HG03039 (cell line): ENCODE data around the gene OR1I1.
"Not testable (repeated sequence)": the region's sequence is repeated elsewhere in the genome, so short reads cannot be mapped to it uniquely, and the experiment has no call there.

Source experiments
- ATAC-seq: cut with Tn5 transposase; IDR thresholded peaks from one replicate; pipeline ENCODE4 v1.9.1; 2021; ENCODE audit warnings: mild to moderate bottlenecking, moderate library complexity; ENCODE audit not compliant: unreplicated experiment

OR1I1 gene

GRCh38 chr19:15081911-15082310, at the start of gene OR1I1:
Gene OR1I1 (plus strand): TSS chr19:15082211. CDS start chr19:15087066, 4,855 bp downstream.
- ATAC-seq = no peak

- no peak for ATAC-seq
Observed at GRCh38 chr19:15035795-15036311, 46.2 kb upstream of the OR1I1 start.

- no peak for ATAC-seq
Observed at GRCh38 chr19:15037586-15037985, 44.4 kb upstream of the OR1I1 start.

- ATAC-seq = no peak
Observed at GRCh38 chr19:15038294-15038693, 43.7 kb upstream of the OR1I1 start.

- ATAC-seq = no peak
Observed at GRCh38 chr19:15042003-15042402, 40.0 kb upstream of the OR1I1 start.

GRCh38 chr19:15042826-15043225, 39.2 kb upstream of the OR1I1 start:
- ATAC-seq = no peak

- no peak for ATAC-seq
Observed at GRCh38 chr19:15045506-15045905, 36.5 kb upstream of the OR1I1 start.

- no peak for ATAC-seq
Observed at GRCh38 chr19:15047680-15048079, 34.3 kb upstream of the OR1I1 start.

GRCh38 chr19:15048128-15048527, 33.9 kb upstream of the OR1I1 start:
- no peak for ATAC-seq

- no peak for ATAC-seq
Observed at GRCh38 chr19:15048885-15049541, 33.0 kb upstream of the OR1I1 start, which contains the start of gene CASP14. Gene CASP14 (plus strand): TSS chr19:15049480. CDS start chr19:15052252, 2,772 bp downstream.

- ATAC-seq = no peak
Observed at GRCh38 chr19:15050639-15051038, 31.4 kb upstream of the OR1I1 start.

- no peak for ATAC-seq
Observed at GRCh38 chr19:15062036-15062435, 20.0 kb upstream of the OR1I1 start.

- not testable (repeated sequence) for ATAC-seq
Observed at GRCh38 chr19:15070386-15070785, 11.6 kb upstream of the OR1I1 start.

- no peak for ATAC-seq
Observed at GRCh38 chr19:15072930-15073647, 8.9 kb upstream of the OR1I1 start.

- no peak for ATAC-seq
Observed at GRCh38 chr19:15074371-15074770, 7.6 kb upstream of the OR1I1 start.

- ATAC-seq = no peak
Observed at GRCh38 chr19:15075806-15076205, 6.2 kb upstream of the OR1I1 start.

- not testable (repeated sequence) for ATAC-seq
Observed at GRCh38 chr19:15080002-15080401, 2.0 kb upstream of the OR1I1 start.

- no peak for ATAC-seq
Observed at GRCh38 chr19:15087182-15087581, 5.2 kb downstream of the OR1I1 start.

GRCh38 chr19:15091918-15092753, 10.1 kb downstream of the OR1I1 start:
- no peak for ATAC-seq

GRCh38 chr19:15093001-15093400, 11.0 kb downstream of the OR1I1 start:
- ATAC-seq = no peak

- no peak for ATAC-seq
Observed at GRCh38 chr19:15096223-15096622, 14.2 kb downstream of the OR1I1 start.
